ENCODE measurements around the gene TAF1B. TPM values are rescaled to one million over a fixed set of nuclear protein-coding genes. Genes with fewer than 3 reads are reported as not detected.

TAF1B gene
- total and polyA plus RNA-seq, 2 experiments from 2014 or later = 8.0 to 19.4 TPM

GRCh38 chr2:9937968-9938367, 94.7 kb downstream of the TAF1B start:
- TF ChIP-seq EZH2 (IDR thresholded peaks at IDR 0.05; ENCODE audit: borderline replicate concordance) (no peak), EZH2phosphoT487 (IDR thresholded peaks at IDR 0.05; ENCODE audit: low read depth, severe bottlenecking, unreplicated experiment) (no peak)
- TF ChIP-seq, protein P1, sequence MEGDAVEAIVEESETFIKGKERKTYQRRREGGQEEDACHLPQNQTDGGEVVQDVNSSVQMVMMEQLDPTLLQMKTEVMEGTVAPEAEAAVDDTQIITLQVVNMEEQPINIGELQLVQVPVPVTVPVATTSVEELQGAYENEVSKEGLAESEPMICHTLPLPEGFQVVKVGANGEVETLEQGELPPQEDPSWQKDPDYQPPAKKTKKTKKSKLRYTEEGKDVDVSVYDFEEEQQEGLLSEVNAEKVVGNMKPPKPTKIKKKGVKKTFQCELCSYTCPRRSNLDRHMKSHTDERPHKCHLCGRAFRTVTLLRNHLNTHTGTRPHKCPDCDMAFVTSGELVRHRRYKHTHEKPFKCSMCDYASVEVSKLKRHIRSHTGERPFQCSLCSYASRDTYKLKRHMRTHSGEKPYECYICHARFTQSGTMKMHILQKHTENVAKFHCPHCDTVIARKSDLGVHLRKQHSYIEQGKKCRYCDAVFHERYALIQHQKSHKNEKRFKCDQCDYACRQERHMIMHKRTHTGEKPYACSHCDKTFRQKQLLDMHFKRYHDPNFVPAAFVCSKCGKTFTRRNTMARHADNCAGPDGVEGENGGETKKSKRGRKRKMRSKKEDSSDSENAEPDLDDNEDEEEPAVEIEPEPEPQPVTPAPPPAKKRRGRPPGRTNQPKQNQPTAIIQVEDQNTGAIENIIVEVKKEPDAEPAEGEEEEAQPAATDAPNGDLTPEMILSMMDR (IDR thresholded peaks at IDR 0.05; ENCODE audit: poor library complexity) = no peak
- Histone ChIP-seq H3K4me2 (no peak overlapping the region), H3K79me2 (no peaks in the 10 kb centered on the region), H3K27me3 (no peaks in the 10 kb centered on the region), H3K9me2 (replicated peaks; ENCODE audit: insufficient read depth) (no peaks in the 10 kb centered on the region), H3K9me3 (ENCODE audit: low read depth) (no peaks in the 10 kb centered on the region), H3K4me1 (ENCODE audit: insufficient read depth) (peaks cover 26% of the 10 kb centered on the region), H2AFZ (no peak overlapping the region), H3K36me3 (replicated peaks; ENCODE audit: insufficient read depth, low read depth) (no peaks in the 10 kb centered on the region), H3K4me3 (no peak overlapping the region), H3K27ac (no peak overlapping the region), H4K20me1 (ENCODE audit: insufficient read depth, poor library complexity, severe bottlenecking) (no peaks in the 10 kb centered on the region)
- no peak for DNase-seq (ENCODE audit: low spot score)
- WGBS (ENCODE audit: low lambda C conversion rate, missing lambda C conversion rate) = 79% methylated on average over 9 of the region's 9 CpGs

- Histone ChIP-seq H4K20me1 (ENCODE audit: insufficient read depth, poor library complexity, severe bottlenecking) (no peaks in the 10 kb centered on the region), H3K4me3 (no peak overlapping the region), H3K9me2 (replicated peaks; ENCODE audit: insufficient read depth) (no peaks in the 10 kb centered on the region), H3K4me1 (ENCODE audit: insufficient read depth) (peaks cover 26% of the 10 kb centered on the region), H3K27me3 (no peaks in the 10 kb centered on the region), H3K27ac (peak overlapping the region; percentile 33), H3K36me3 (replicated peaks; ENCODE audit: insufficient read depth, low read depth) (no peaks in the 10 kb centered on the region), H2AFZ (no peak overlapping the region), H3K79me2 (no peaks in the 10 kb centered on the region), H3K9me3 (ENCODE audit: low read depth) (no peaks in the 10 kb centered on the region), H3K4me2 (peak overlapping the region; percentile 6)
- DNase-seq (ENCODE audit: low spot score) = no peak
- TF ChIP-seq EZH2phosphoT487 (IDR thresholded peaks at IDR 0.05; ENCODE audit: low read depth, severe bottlenecking, unreplicated experiment) = no peak
- TF ChIP-seq, protein P1 (IDR thresholded peaks at IDR 0.05; ENCODE audit: poor library complexity) = no peak
- TF ChIP-seq EZH2 (IDR thresholded peaks at IDR 0.05; ENCODE audit: borderline replicate concordance) = no peak
- 53% methylated on average over 9 of the region's 9 CpGs for WGBS (ENCODE audit: low lambda C conversion rate, missing lambda C conversion rate)
Observed at GRCh38 chr2:9939587-9940485, 96.6 kb downstream of the TAF1B start.

DNA sequence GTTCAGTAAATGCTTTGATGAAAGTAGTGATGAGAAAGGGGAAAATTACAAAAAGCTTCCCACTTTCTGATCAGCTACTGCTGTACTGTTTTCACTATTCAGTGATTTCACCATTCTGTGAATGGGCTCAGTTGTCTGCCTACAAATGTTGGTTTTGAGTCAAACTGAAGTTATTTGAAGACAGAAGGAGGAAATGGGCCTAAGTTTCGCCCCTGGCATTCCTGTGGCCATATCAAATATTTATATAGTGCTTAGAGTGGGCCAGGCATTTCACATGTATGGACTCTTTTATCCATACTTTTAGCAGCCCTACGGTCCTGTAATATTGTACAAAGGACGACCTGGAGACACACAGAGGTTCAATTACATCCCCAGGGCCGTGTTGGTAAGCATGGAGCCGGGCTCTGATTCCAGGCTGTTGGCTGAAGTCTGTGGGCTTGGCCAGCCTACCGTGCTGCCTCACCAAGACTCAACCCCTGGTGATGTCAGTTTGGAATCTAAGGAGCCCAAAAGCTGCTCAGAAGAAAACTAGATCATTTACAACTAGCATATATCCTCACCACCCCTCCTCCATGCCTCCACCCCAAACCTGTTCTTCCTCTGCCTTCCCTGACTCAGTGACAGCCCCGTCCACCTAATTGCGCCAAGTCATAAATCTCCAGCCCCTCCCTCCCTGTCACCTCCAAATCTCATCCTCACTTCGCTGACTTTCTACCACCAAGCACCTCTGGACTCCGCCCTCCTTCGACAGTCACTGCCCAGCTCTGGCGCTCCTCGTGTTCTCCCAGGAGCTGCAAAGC, 98.1 kb downstream of the TAF1B start:
- no peaks in the 10 kb centered on the region for H3K9me3 ChIP-seq (ENCODE audit: low read depth)
- H3K4me3 ChIP-seq = no peak overlapping the region
- H3K9me2 ChIP-seq (replicated peaks; ENCODE audit: insufficient read depth) = no peaks in the 10 kb centered on the region
- peak overlapping the region; percentile 72 for H3K27ac ChIP-seq
- peaks cover 26% of the 10 kb centered on the region for H3K4me1 ChIP-seq (ENCODE audit: insufficient read depth)
- H3K36me3 ChIP-seq (replicated peaks; ENCODE audit: insufficient read depth, low read depth) = no peaks in the 10 kb centered on the region
- no peak overlapping the region for H2AFZ ChIP-seq
- H4K20me1 ChIP-seq (ENCODE audit: insufficient read depth, poor library complexity, severe bottlenecking) = no peaks in the 10 kb centered on the region
- TF ChIP-seq EZH2phosphoT487 (IDR thresholded peaks at IDR 0.05; ENCODE audit: low read depth, severe bottlenecking, unreplicated experiment) (no peak), EZH2 (IDR thresholded peaks at IDR 0.05; ENCODE audit: borderline replicate concordance) (no peak)
- TF ChIP-seq, protein P1 (IDR thresholded peaks at IDR 0.05; ENCODE audit: poor library complexity) = no peak
- DNase-seq (ENCODE audit: low spot score) = peak; percentile 30
- 53% methylated on average over 13 of the region's 13 CpGs for WGBS (ENCODE audit: low lambda C conversion rate, missing lambda C conversion rate)
- no peaks in the 10 kb centered on the region for H3K27me3 ChIP-seq
- peak overlapping the region; percentile 44 for H3K4me2 ChIP-seq
- H3K79me2 ChIP-seq = no peaks in the 10 kb centered on the region
